Mucosa of stomach (tissue), 1 donor: Measurements from ENCODE around the gene SVOPL.
"Not testable (repeated sequence)": the region's sequence is repeated elsewhere in the genome, so short reads cannot be mapped to it uniquely, and the experiment has no call there.

Source experiments
- H3K27me3 ChIP-seq: one replicate; pipeline ENCODE4 v1.7.0; 2013; ENCODE audit warnings: mild to moderate bottlenecking, low read length; ENCODE audit not compliant: control insufficient read depth, insufficient read depth
- H3K36me3 ChIP-seq: one replicate; pipeline ENCODE4 v1.7.0; 2013; ENCODE audit warnings: low read length; ENCODE audit not compliant: control insufficient read depth, insufficient read depth
- H3K4me1 ChIP-seq: one replicate; pipeline ENCODE4 v1.7.0; 2013; ENCODE audit warnings: mild to moderate bottlenecking, low read length; ENCODE audit not compliant: control insufficient read depth, insufficient read depth
- H3K4me3 ChIP-seq: one replicate; pipeline ENCODE4 v1.7.0; 2013; ENCODE audit warnings: low read length
- H3K9ac ChIP-seq: one replicate; pipeline ENCODE4 v1.7.0; 2013; ENCODE audit warnings: mild to moderate bottlenecking, low read length, moderate library complexity
- H3K9me3 ChIP-seq: one replicate; pipeline ENCODE4 v1.7.0; 2013; ENCODE audit warnings: mild to moderate bottlenecking, low read length, moderate library complexity; ENCODE audit not compliant: control insufficient read depth
- donor health status: Pancreatic carcinoma.

The SVOPL gene, protein sequence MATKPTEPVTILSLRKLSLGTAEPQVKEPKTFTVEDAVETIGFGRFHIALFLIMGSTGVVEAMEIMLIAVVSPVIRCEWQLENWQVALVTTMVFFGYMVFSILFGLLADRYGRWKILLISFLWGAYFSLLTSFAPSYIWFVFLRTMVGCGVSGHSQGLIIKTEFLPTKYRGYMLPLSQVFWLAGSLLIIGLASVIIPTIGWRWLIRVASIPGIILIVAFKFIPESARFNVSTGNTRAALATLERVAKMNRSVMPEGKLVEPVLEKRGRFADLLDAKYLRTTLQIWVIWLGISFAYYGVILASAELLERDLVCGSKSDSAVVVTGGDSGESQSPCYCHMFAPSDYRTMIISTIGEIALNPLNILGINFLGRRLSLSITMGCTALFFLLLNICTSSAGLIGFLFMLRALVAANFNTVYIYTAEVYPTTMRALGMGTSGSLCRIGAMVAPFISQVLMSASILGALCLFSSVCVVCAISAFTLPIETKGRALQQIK

DNA sequence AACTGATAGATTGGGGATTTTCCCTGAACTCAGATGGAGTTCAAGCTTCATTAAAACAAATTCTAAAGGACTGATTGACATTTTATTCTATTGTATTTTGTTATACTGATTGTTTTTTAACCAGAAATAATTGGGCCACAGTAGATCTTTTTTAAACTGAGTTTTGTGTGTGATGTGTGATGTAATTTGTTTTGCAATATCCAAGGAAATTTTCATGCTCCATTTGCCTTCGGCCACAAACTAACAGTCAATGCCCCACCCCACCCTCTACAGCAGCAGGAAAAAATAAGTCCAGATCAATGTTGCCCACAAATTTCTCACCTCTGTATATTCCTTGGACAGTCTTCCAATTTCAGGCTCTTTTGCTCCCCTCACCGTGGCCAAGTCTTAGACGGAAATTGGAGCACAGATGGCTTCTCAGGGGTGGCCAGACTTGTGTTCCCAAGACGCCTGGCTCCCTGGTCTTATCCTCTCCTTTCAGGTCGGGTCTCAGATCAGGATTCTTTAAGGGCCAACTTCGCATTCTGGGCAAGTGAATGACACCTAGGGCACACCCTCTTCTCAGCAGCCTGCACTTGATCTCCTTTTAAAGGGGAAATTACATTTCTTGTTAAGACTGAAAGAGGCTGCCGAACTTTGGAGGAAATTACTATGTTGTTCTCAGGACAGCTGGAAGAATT, at the start of gene SVOPL:
Gene SVOPL, minus strand, starts transcription at position 506 of the 680 bp plus-strand sequence. CDS start 22,317 bp downstream, outside the sequence.
- Histone ChIP-seq H3K4me1 (no peaks in the 10 kb centered on the region), H3K36me3 (no peaks in the 10 kb centered on the region), H3K9me3 (no peaks in the 10 kb centered on the region), H3K9ac (no peak within 1 kb of the TSS), H3K4me3 (no peak within 1 kb of the TSS), H3K27me3 (no peaks in the 10 kb centered on the region)

DNA sequence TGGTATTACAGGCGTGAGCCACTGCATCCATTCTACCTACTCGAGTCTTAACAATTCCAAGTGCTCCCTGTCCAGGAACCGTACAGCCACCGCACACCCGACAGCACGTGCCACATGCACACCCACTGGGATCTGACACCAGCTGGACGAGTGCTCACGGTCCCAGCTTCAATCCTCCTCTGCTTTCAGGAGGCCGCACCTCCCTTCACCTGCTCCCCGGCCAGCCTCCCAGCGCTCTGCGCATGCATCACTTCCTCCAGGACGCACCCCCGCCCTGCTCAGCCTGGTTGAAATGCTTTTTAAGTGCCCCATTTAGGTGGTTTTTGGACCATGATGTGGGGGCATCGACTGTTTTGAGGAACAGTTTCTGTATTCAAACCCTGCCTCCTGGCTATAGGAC, 49.3 kb upstream of the SVOPL start:
- no peaks in the 10 kb centered on the region for H3K4me1 ChIP-seq
- H3K36me3 ChIP-seq: no peaks in the 10 kb centered on the region
- H3K9me3 ChIP-seq: no peaks in the 10 kb centered on the region
- peaks cover 5% of the 10 kb centered on the region for H3K27me3 ChIP-seq
- H3K4me3 ChIP-seq: no peak overlapping the region
- H3K9ac ChIP-seq: no peak overlapping the region

DNA sequence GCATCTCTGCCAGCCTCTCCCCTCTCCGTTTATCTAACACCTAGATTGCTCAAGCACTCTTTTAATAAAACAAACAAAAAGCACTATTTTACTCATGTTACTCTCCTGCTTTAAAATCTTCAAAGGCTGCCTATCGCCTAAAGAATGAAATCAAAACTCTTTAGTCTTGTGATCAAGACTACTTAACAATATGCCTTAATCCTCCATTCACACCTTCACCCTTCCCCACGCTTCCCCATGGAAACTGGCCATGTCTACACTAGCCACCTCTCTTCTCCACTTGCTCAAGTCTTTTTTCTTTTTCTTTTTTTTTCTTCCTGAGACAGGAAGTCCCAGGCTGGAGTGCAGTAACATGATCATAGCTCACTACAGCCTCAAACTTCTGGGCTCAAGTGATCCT, 48.8 kb upstream of the SVOPL start:
- Histone ChIP-seq H3K27me3 (peaks cover 5% of the 10 kb centered on the region), H3K4me1 (no peaks in the 10 kb centered on the region)

GRCh38 chr7:138748666-138749065, 47.5 kb upstream of the SVOPL start:
- Histone ChIP-seq H3K4me1 (no peaks in the 10 kb centered on the region), H3K27me3 (peaks cover 5% of the 10 kb centered on the region), H3K9me3 (no peaks in the 10 kb centered on the region), H3K36me3 (no peaks in the 10 kb centered on the region), H3K9ac (no peak overlapping the region), H3K4me3 (no peak overlapping the region)

More for the DNA sequence above, 48.8 kb upstream of the SVOPL start:
- H3K9ac ChIP-seq: no peak overlapping the region
- H3K36me3 ChIP-seq: no peaks in the 10 kb centered on the region
- no peak overlapping the region for H3K4me3 ChIP-seq
- H3K9me3 ChIP-seq: no peaks in the 10 kb centered on the region

DNA sequence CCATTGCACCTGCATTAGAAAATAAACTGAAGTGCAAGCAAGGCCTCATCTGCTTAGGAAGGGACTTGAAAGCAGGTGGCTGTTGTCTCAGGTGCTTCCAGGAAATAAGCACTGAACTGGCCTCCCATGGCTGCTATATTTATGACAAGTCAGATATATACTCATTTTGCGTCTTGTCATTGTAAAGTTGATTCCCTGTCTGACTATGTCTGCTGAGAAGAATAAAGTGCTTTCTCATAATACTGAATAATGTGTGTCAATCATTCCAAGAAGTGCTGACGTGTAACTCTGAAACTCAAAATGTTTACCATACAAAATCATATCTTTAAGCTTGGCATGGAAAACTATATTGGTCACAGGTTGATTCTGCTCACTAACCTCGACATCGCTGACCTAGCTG, 44.9 kb upstream of the SVOPL start:
- Histone ChIP-seq H3K4me1 (no peaks in the 10 kb centered on the region), H3K4me3 (no peak overlapping the region), H3K9me3 (no peaks in the 10 kb centered on the region), H3K36me3 (no peaks in the 10 kb centered on the region), H3K27me3 (no peaks in the 10 kb centered on the region), H3K9ac (no peak overlapping the region)

DNA sequence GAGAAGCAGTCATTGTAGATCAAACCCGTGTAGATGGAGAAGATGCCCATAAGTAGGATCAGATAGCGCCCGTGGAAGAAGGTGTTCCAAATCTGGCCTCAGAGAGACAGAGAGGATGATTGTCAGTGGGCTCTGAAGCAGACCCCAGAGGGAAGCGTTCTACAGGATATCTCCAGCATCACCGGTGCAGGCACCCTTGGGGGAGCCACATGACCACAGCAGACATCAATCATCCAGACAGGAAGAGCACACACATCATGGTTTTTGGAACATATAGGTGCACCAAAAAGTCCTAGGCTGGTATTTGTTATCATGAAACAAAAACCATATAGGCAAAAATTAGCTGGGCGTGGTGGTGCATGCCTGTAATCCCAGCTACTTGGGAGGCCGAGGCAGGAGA, 44.0 kb upstream of the SVOPL start:
- H3K9me3 ChIP-seq: no peaks in the 10 kb centered on the region
- H3K27me3 ChIP-seq: no peaks in the 10 kb centered on the region
- H3K36me3 ChIP-seq: no peaks in the 10 kb centered on the region
- no peaks in the 10 kb centered on the region for H3K4me1 ChIP-seq
- no peak overlapping the region for H3K4me3 ChIP-seq
- no peak overlapping the region for H3K9ac ChIP-seq

DNA sequence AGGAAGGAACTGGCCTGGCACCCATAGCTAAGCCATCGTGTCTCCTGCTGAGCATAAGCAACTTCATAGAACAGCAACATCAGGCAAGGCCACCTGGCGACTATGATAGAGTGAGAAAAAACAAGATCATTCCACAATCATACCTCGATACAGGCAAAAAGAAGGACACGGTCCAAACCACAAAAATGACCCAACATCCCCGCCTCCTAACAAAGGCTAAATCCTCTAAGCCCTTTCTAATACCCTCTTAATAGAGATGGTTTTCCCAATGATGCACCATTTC, 40.2 kb upstream of the SVOPL start:
- Histone ChIP-seq H3K9me3 (no peaks in the 10 kb centered on the region), H3K36me3 (no peaks in the 10 kb centered on the region), H3K27me3 (no peaks in the 10 kb centered on the region), H3K4me3 (no peak overlapping the region), H3K4me1 (no peaks in the 10 kb centered on the region), H3K9ac (no peak overlapping the region)

GRCh38 chr7:138739859-138740258, 38.7 kb upstream of the SVOPL start:
- Histone ChIP-seq H3K4me3 (no peak overlapping the region), H3K36me3 (no peaks in the 10 kb centered on the region)

DNA sequence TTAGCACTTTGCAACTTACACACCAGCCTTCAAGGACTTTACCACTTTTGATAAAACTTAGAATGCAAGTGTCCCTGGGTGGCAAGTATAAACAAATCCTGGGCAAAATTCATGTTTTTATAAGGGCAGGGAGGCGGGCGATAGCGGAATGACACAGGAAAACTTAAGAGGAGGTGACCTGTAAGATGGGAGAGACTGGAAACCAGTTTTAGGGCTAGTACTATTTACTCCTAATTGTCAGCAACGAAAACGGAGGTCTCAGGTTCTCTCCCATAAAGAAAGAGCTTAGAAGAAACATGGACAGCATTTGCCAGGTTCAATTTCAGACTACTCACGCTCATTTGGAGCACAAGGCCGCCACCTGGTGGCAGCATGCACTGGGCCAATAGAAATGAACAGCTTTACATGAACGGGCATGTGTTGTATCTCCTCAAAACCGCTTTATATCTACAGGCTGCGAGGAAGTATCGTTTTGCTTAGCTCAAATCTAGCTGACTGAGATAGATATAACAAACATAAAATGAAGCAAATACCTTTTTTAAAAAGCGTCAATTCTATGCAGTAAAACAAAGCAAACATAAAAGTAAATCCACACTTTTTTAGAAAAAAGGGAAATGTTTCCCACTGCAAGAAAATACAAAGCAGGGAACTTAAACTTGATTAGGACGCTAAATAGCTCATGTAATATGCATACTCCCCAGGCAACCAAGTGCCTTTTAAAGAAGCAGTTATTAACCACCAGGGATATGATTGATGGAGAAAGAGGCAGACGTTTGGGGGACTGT, 37.6 kb upstream of the SVOPL start:
- H3K9ac ChIP-seq: no peak overlapping the region
- no peaks in the 10 kb centered on the region for H3K27me3 ChIP-seq
- H3K9me3 ChIP-seq: no peaks in the 10 kb centered on the region
- no peak overlapping the region for H3K4me3 ChIP-seq
- no peaks in the 10 kb centered on the region for H3K36me3 ChIP-seq
- H3K4me1 ChIP-seq: no peaks in the 10 kb centered on the region

More at GRCh38 chr7:138739859-138740258, 38.7 kb upstream of the SVOPL start:
- Histone ChIP-seq H3K27me3 (no peaks in the 10 kb centered on the region), H3K9ac (no peak overlapping the region), H3K9me3 (no peaks in the 10 kb centered on the region), H3K4me1 (no peaks in the 10 kb centered on the region)

DNA sequence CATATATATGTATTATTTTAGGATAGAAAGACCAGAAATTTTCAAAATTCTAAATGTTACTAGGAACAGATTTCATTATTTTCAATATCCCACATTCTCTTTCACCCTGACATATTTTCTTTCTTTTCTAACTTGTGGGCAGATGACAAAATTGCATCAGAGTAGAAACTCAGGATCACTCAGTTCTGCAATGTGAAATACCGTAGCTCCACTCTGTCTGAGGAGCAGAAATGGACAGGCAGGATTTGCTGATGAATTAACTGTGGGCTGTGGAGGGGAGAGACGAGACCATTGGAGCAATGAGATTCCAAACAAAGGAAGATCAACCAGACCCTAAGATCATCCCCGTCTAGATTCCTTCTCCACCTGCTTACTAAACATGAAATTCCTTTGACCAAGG, 37.0 kb upstream of the SVOPL start:
- no peaks in the 10 kb centered on the region for H3K27me3 ChIP-seq
- H3K9me3 ChIP-seq: no peaks in the 10 kb centered on the region
- no peak overlapping the region for H3K4me3 ChIP-seq
- no peaks in the 10 kb centered on the region for H3K4me1 ChIP-seq
- no peak overlapping the region for H3K9ac ChIP-seq
- no peaks in the 10 kb centered on the region for H3K36me3 ChIP-seq

GRCh38 chr7:138735399-138735798, 34.2 kb upstream of the SVOPL start:
- Histone ChIP-seq H3K27me3 (no peaks in the 10 kb centered on the region), H3K9ac (no peak overlapping the region), H3K36me3 (no peaks in the 10 kb centered on the region), H3K4me3 (no peak overlapping the region), H3K9me3 (no peaks in the 10 kb centered on the region), H3K4me1 (no peaks in the 10 kb centered on the region)

- H3K4me3 ChIP-seq, H3K4me1 ChIP-seq, H3K36me3 ChIP-seq, H3K9me3 ChIP-seq, H3K9ac ChIP-seq, H3K27me3 ChIP-seq: not testable (repeated sequence)
These were observed 30.6 kb upstream of the SVOPL start for GRCh38 chr7:138731733-138732132.
